ENCODE measurements around the gene CFAP57. TPM values are rescaled to one million over a fixed set of nuclear protein-coding genes. Genes with fewer than 3 reads are reported as not detected.
"Not testable (repeated sequence)": the region's sequence is repeated elsewhere in the genome, so short reads cannot be mapped to it uniquely, and the experiment has no call there.

Gene CFAP57
- total RNA-seq, 2 experiments from 2014 or later: 0.32 to 0.35 TPM

GRCh38 chr1:43199093-43199726 lies 27.1 kb downstream of the CFAP57 start:
- Mint-ChIP-seq H3K36me3 (peaks cover 2% of the 10 kb centered on the region), H3K27ac (no peak overlapping the region), H3K9me3 (peaks cover 8% of the 10 kb centered on the region), H3K27me3 (peaks cover 13% of the 10 kb centered on the region), H3K4me1 (no peaks in the 10 kb centered on the region), H3K4me3 (no peak overlapping the region)
- DNase-seq: no peak

- no peaks in the 10 kb centered on the region for H3K4me1 Mint-ChIP-seq
- peaks cover 8% of the 10 kb centered on the region for H3K9me3 Mint-ChIP-seq
- no peak overlapping the region for H3K27ac Mint-ChIP-seq
- no peaks in the 10 kb centered on the region for H3K36me3 Mint-ChIP-seq
- H3K4me3 Mint-ChIP-seq: no peak overlapping the region
- peaks cover 2% of the 10 kb centered on the region for H3K27me3 Mint-ChIP-seq
- no peak for DNase-seq
These were observed 31.7 kb downstream of the CFAP57 start for GRCh38 chr1:43203859-43204258.

GRCh38 chr1:43204394-43204793 lies 32.3 kb downstream of the CFAP57 start:
- Mint-ChIP-seq H3K27ac (no peak overlapping the region), H3K9me3 (peaks cover 8% of the 10 kb centered on the region), H3K4me1 (no peaks in the 10 kb centered on the region), H3K4me3 (no peak overlapping the region), H3K36me3 (no peaks in the 10 kb centered on the region), H3K27me3 (peaks cover 2% of the 10 kb centered on the region)
- no peak for DNase-seq

GRCh38 chr1:43205671-43206070 lies 33.5 kb downstream of the CFAP57 start:
- Mint-ChIP-seq H3K27me3 (peaks cover 2% of the 10 kb centered on the region), H3K4me3 (no peak overlapping the region), H3K9me3 (peaks cover 8% of the 10 kb centered on the region), H3K4me1 (no peaks in the 10 kb centered on the region), H3K27ac (no peak overlapping the region), H3K36me3 (no peaks in the 10 kb centered on the region)
- no peak for DNase-seq

- no peaks in the 10 kb centered on the region for H3K4me1 Mint-ChIP-seq
These were observed 34.6 kb downstream of the CFAP57 start for GRCh38 chr1:43206600-43207228.

GRCh38 chr1:43207229-43207853 lies 35.2 kb downstream of the CFAP57 start:
- Mint-ChIP-seq H3K27ac (no peak overlapping the region), H3K4me3 (no peak overlapping the region), H3K9me3 (peaks cover 8% of the 10 kb centered on the region), H3K4me1 (no peaks in the 10 kb centered on the region), H3K27me3 (peaks cover 2% of the 10 kb centered on the region), H3K36me3 (no peaks in the 10 kb centered on the region)
- DNase-seq: no peak

More at GRCh38 chr1:43206600-43207228, 34.6 kb downstream of the CFAP57 start:
- H3K9me3 Mint-ChIP-seq: peaks cover 8% of the 10 kb centered on the region
- no peak overlapping the region for H3K27ac Mint-ChIP-seq
- H3K27me3 Mint-ChIP-seq: peaks cover 2% of the 10 kb centered on the region
- no peak overlapping the region for H3K4me3 Mint-ChIP-seq
- no peak for DNase-seq
- H3K36me3 Mint-ChIP-seq: no peaks in the 10 kb centered on the region

GRCh38 chr1:43208277-43208676 lies 36.1 kb downstream of the CFAP57 start:
- H3K27ac Mint-ChIP-seq, H3K4me3 Mint-ChIP-seq, DNase-seq, H3K4me1 Mint-ChIP-seq, H3K36me3 Mint-ChIP-seq, H3K27me3 Mint-ChIP-seq, H3K9me3 Mint-ChIP-seq: not testable (repeated sequence)

- Mint-ChIP-seq H3K36me3 (no peaks in the 10 kb centered on the region), H3K27me3 (peaks cover 4% of the 10 kb centered on the region), H3K4me1 (no peaks in the 10 kb centered on the region), H3K9me3 (no peaks in the 10 kb centered on the region), H3K4me3 (no peak overlapping the region), H3K27ac (no peak overlapping the region)
- no peak for DNase-seq
These were observed 42.6 kb downstream of the CFAP57 start for GRCh38 chr1:43214501-43215444.

- no peaks in the 10 kb centered on the region for H3K36me3 Mint-ChIP-seq
- no peaks in the 10 kb centered on the region for H3K9me3 Mint-ChIP-seq
- no peak overlapping the region for H3K27ac Mint-ChIP-seq
- H3K4me3 Mint-ChIP-seq: no peak overlapping the region
- peaks cover 8% of the 10 kb centered on the region for H3K4me1 Mint-ChIP-seq
- DNase-seq: no peak
- peaks cover 4% of the 10 kb centered on the region for H3K27me3 Mint-ChIP-seq
These were observed 45.6 kb downstream of the CFAP57 start for GRCh38 chr1:43217747-43218146.

- H3K9me3 Mint-ChIP-seq: no peaks in the 10 kb centered on the region
- no peak for DNase-seq
- peaks cover 8% of the 10 kb centered on the region for H3K4me1 Mint-ChIP-seq
- no peak overlapping the region for H3K4me3 Mint-ChIP-seq
- H3K27ac Mint-ChIP-seq: peak overlapping the region; percentile 23
- H3K36me3 Mint-ChIP-seq: no peaks in the 10 kb centered on the region
- H3K27me3 Mint-ChIP-seq: no peaks in the 10 kb centered on the region
These were observed 49.0 kb downstream of the CFAP57 start for GRCh38 chr1:43220905-43221778.

- H3K4me1 Mint-ChIP-seq: peaks cover 8% of the 10 kb centered on the region
- no peaks in the 10 kb centered on the region for H3K27me3 Mint-ChIP-seq
- DNase-seq: no peak
- no peaks in the 10 kb centered on the region for H3K36me3 Mint-ChIP-seq
- H3K27ac Mint-ChIP-seq: no peak overlapping the region
- no peaks in the 10 kb centered on the region for H3K9me3 Mint-ChIP-seq
- H3K4me3 Mint-ChIP-seq: no peak overlapping the region
These were observed 49.7 kb downstream of the CFAP57 start for GRCh38 chr1:43221797-43222196.

GRCh38 chr1:43222879-43223278 lies 50.7 kb downstream of the CFAP57 start:
- H3K36me3 Mint-ChIP-seq: no peaks in the 10 kb centered on the region

GRCh38 chr1:43225168-43225567 lies 53.0 kb downstream of the CFAP57 start:
- H3K27ac Mint-ChIP-seq: no peak overlapping the region
- H3K36me3 Mint-ChIP-seq: no peaks in the 10 kb centered on the region
- DNase-seq: no peak
- H3K4me1 Mint-ChIP-seq: peaks cover 8% of the 10 kb centered on the region
- no peaks in the 10 kb centered on the region for H3K27me3 Mint-ChIP-seq
- no peaks in the 10 kb centered on the region for H3K9me3 Mint-ChIP-seq
- no peak overlapping the region for H3K4me3 Mint-ChIP-seq

More at GRCh38 chr1:43222879-43223278, 50.7 kb downstream of the CFAP57 start:
- Mint-ChIP-seq H3K27me3 (no peaks in the 10 kb centered on the region), H3K27ac (no peak overlapping the region), H3K4me3 (no peak overlapping the region), H3K4me1 (peaks cover 8% of the 10 kb centered on the region), H3K9me3 (no peaks in the 10 kb centered on the region)
- DNase-seq: no peak

- DNase-seq: peak; percentile 76
- no peaks in the 10 kb centered on the region for H3K9me3 Mint-ChIP-seq
- H3K4me1 Mint-ChIP-seq: no peaks in the 10 kb centered on the region
- no peaks in the 10 kb centered on the region for H3K27me3 Mint-ChIP-seq
- H3K36me3 Mint-ChIP-seq: no peaks in the 10 kb centered on the region
- H3K27ac Mint-ChIP-seq: no peak overlapping the region
- H3K4me3 Mint-ChIP-seq: no peak overlapping the region
These were observed 55.1 kb downstream of the CFAP57 start for GRCh38 chr1:43227143-43227764.

Data from activated naive CD8-positive, alpha-beta T cell treated with anti-CD3 and anti-CD28 coated beads for 36 hours (primary cell).